SK-N-SH (cell line): ENCODE results near the gene PPFIBP2. TPM values are rescaled to one million over a fixed set of nuclear protein-coding genes. Genes with fewer than 3 reads are reported as not detected.

ENCODE experiments used
- CTCF ChIA-PET: fragments of 300-600, 350-600 bp; formaldehyde crosslinking; extraction: SDS; loops from one replicate; lab custom pipeline; 2021; lab: Yijun Ruan, JAX
- POLR2A ChIA-PET: fragments of 350-600 bp; sonication (Branson Sonifier 250); formaldehyde crosslinking; extraction: SDS; loops from one replicate; lab custom pipeline; 2020; ENCODE audit warnings: antibody characterized with exemption, inconsistent platforms; lab: Yijun Ruan, JAX
- DNase-seq: peaks from one replicate; pipeline ENCODE4 v3.0.0; 2012
- H2AFZ ChIP-seq: fragments of 200-600 bp; sonication (generic); 2 replicates; pipeline ENCODE4 v1.8.1; 2016; ENCODE audit warnings: antibody characterized with exemption, mild to moderate bottlenecking, low read depth
- H3F3A ChIP-seq: fragments of 200-600 bp; sonication (generic); replicated peaks from 2 replicates; pipeline ENCODE3; 2016; ENCODE audit warnings: antibody characterized with exemption, mild to moderate bottlenecking; ENCODE audit not compliant: insufficient read depth
- H3K27ac ChIP-seq, 2 experiments: fragments of 200-500 bp in 1 of 2; fragments of 200-600 bp in 1 of 2; sonication (Bioruptor generic) in 1 of 2; sonication (generic), shearing (Covaris generic) in 1 of 2; 2 replicates each; pipeline versions ENCODE4 v1.5.1 to v1.6.1; 2014 to 2016; ENCODE audit warnings: low read depth in 2 of 2, inconsistent platforms in 1 of 2, low read length in 1 of 2, mild to moderate bottlenecking in 1 of 2, mixed read lengths in 1 of 2
- H3K27me3 ChIP-seq: fragments of 200-600 bp; sonication (generic), shearing (Covaris generic); 2 replicates; pipeline ENCODE4 v1.6.1; 2016; ENCODE audit warnings: mixed run types; ENCODE audit not compliant: insufficient read depth
- H3K36me3 ChIP-seq, 2 experiments: fragments of 200-500 bp in 1 of 2; fragments of 200-600 bp in 1 of 2; sonication (Bioruptor generic) in 1 of 2; sonication (generic) in 1 of 2; replicated peaks in 1 of 2; 2 replicates each; pipeline versions ENCODE3 to v1.5.1; 2014 to 2016; ENCODE audit warnings: low read length in 1 of 2, mild to moderate bottlenecking in 1 of 2; ENCODE audit not compliant: insufficient read depth in 2 of 2, control insufficient read depth in 1 of 2
- H3K4me1 ChIP-seq, 2 experiments: fragments of 200-500 bp in 1 of 2; fragments of 200-600 bp in 1 of 2; sonication (Bioruptor generic) in 1 of 2; sonication (generic), shearing (Covaris generic) in 1 of 2; 2 replicates each; pipeline versions ENCODE4 v1.5.1 to v1.6.1; 2014 to 2016; ENCODE audit warnings: low read depth in 1 of 2, low read length in 1 of 2, mixed run types in 1 of 2; ENCODE audit not compliant: insufficient read depth in 2 of 2, control insufficient read depth in 1 of 2
- H3K4me2 ChIP-seq: fragments of 200-600 bp; sonication (generic), shearing (Covaris generic); 2 replicates; pipeline ENCODE4 v1.6.1; 2017; ENCODE audit warnings: mixed run types
- H3K4me3 ChIP-seq, 2 experiments: fragments of 200-500 bp in 1 of 2; fragments of 200-600 bp in 1 of 2; sonication (Bioruptor generic) in 1 of 2; sonication (generic), shearing (Covaris generic) in 1 of 2; 2 replicates each; pipeline versions ENCODE4 v1.5.1 to v1.8.1; 2014 to 2016; ENCODE audit warnings: low read depth in 2 of 2, inconsistent platforms in 1 of 2, low read length in 1 of 2, mild to moderate bottlenecking in 1 of 2, mixed read lengths in 1 of 2, moderate library complexity in 1 of 2
- H3K79me2 ChIP-seq: fragments of 200-600 bp; sonication (generic); 2 replicates; pipeline ENCODE4 v1.8.1; 2017; ENCODE audit warnings: mild to moderate bottlenecking; ENCODE audit not compliant: insufficient read depth
- H3K9ac ChIP-seq: fragments of 200-600 bp; sonication (generic); 2 replicates; pipeline ENCODE4 v1.6.1; 2017; ENCODE audit warnings: mixed run types
- H3K9me2 ChIP-seq: fragments of 200-600 bp; sonication (generic); 2 replicates; pipeline ENCODE4 v1.6.1; 2017; ENCODE audit warnings: mixed run types
- H3K9me3 ChIP-seq: fragments of 200-600 bp; sonication (generic); 2 replicates; pipeline ENCODE4 v1.6.1; 2017; ENCODE audit warnings: mixed run types, mild to moderate bottlenecking, moderate library complexity
- H4K20me1 ChIP-seq: fragments of 200-600 bp; sonication (generic); 2 replicates; pipeline ENCODE4 v1.6.1; 2017; ENCODE audit warnings: mild to moderate bottlenecking, mixed run types; ENCODE audit not compliant: insufficient read depth
- CHD2 ChIP-seq: fragments of 150-350 bp; IDR thresholded peaks from 2 replicates; pipeline ENCODE4 v1.6.1; 2018; ENCODE audit warnings: low read length; ENCODE audit not compliant: partially characterized antibody
- ELF1 ChIP-seq: IDR thresholded peaks from 2 replicates; pipeline ENCODE4 v1.4.0; 2012
- FOXM1 ChIP-seq: IDR thresholded peaks from 2 replicates; pipeline ENCODE4 v1.4.0; 2012; ENCODE audit warnings: low read depth, mild to moderate bottlenecking
- GABPA ChIP-seq: IDR thresholded peaks from 2 replicates; pipeline ENCODE4 v1.4.0; 2012; ENCODE audit warnings: low read depth, mild to moderate bottlenecking
- JUND ChIP-seq: IDR thresholded peaks from 2 replicates; pipeline ENCODE4 v1.4.0; 2012
- MEF2A ChIP-seq: IDR thresholded peaks from 2 replicates; pipeline ENCODE4 v1.4.0; 2012; ENCODE audit warnings: low read depth, borderline replicate concordance
- RFX5 ChIP-seq: IDR thresholded peaks from 2 replicates; pipeline ENCODE4 v1.6.1; 2012; ENCODE audit warnings: mild to moderate bottlenecking, improper control_type of control experiment, low read length
- SIN3A ChIP-seq: IDR thresholded peaks from 2 replicates; pipeline ENCODE4 v1.6.1; 2012; ENCODE audit warnings: low read depth, mild to moderate bottlenecking, low read length, moderate library complexity, borderline replicate concordance
- SMC3 ChIP-seq: IDR thresholded peaks from 2 replicates; pipeline ENCODE4 v1.6.1; 2012; ENCODE audit warnings: low read depth, low read length, improper control_type of control experiment
- TCF12 ChIP-seq: IDR thresholded peaks from 2 replicates; pipeline ENCODE4 v1.4.0; 2012
- TEAD4 ChIP-seq: IDR thresholded peaks from 2 replicates; pipeline ENCODE4 v1.4.0; 2012; ENCODE audit warnings: mild to moderate bottlenecking, borderline replicate concordance; ENCODE audit not compliant: insufficient read depth
- USF1 ChIP-seq: IDR thresholded peaks from 2 replicates; pipeline ENCODE4 v1.4.0; 2012; ENCODE audit warnings: low read depth, borderline replicate concordance
- USF2 ChIP-seq: fragments of 150-350 bp; IDR thresholded peaks from 2 replicates; pipeline ENCODE4 v1.6.1; 2017; ENCODE audit warnings: antibody characterized with exemption, low read length, low read depth, borderline replicate concordance
- WGBS: methylation state at CpG from one replicate; pipeline ENCODE4 v1.1.6; 2017; ENCODE audit warnings: low lambda C conversion rate; 5-methylcytosine and 5-hydroxymethylcytosine counted together
- polyA plus RNA-seq, 3 experiments: library from polyadenylated mRNA; depleted of rRNA; stranded (reverse); fragments of >200 nt; gene quantifications; 2 replicates each; pipeline ENCODE4 v1.2.3, GENCODE V29; 2012
- TF ChIP-seq, protein P1 (sequence below): IDR thresholded peaks from 2 replicates; pipeline ENCODE4 v1.6.1; 2012; ENCODE audit warnings: mild to moderate bottlenecking, low read depth, low read length, moderate library complexity

The PPFIBP2 gene
- polyA plus RNA-seq, 1 of the 3 experiments (the other 2 are of a cell fraction): 0.67 TPM

DNA sequence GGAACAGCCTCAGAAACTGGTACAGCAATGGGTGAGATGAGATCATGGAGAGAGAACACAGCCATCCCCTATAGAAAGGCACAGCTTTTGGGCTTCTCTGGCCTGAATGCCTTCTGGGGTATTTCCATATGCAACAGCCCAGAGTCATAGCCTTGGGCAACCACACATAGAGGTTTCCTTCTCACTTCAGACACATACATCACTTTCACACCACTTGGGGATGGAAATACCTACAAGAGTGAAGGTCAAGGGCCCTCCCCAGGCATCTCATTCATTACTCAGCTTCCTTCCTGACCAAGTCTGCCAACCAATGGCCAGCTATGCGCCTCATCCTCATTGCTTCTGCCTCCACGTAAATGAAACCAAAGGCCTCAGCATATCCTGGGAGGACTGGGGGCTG is 46.1 kb upstream of the PPFIBP2 start:
- ChIA-PET POLR2A (no interaction called here), CTCF (interaction anchor here (1.5 to 2.8 kb wide), 2 partner anchors 25 to 103 kb away, joined by 4 to 11 read pairs; no protein-coding TSS in a partner anchor)
- H3K27ac ChIP-seq: no peak overlapping the region
- H3K4me1 ChIP-seq: peaks cover 0 to 5% of the 10 kb centered on the region in 2 experiments; a peak in 1 of 4 replicates
- no peaks in the 10 kb centered on the region for H3K9me2 ChIP-seq
- H3K36me3 ChIP-seq: no peaks in the 10 kb centered on the region
- no peak for TF ChIP-seq TCF12
- TF ChIP-seq USF2: no peak
- TF ChIP-seq FOXM1: no peak
- TF ChIP-seq SIN3A: no peak
- TF ChIP-seq MEF2A: no peak
- no peak for TF ChIP-seq SMC3
- no peak for TF ChIP-seq JUND
- no peak for TF ChIP-seq RFX5
- TF ChIP-seq USF1: no peak
- no peak for TF ChIP-seq ELF1
- no peak for TF ChIP-seq CHD2
- no peak for TF ChIP-seq GABPA
- TF ChIP-seq, protein P1, sequence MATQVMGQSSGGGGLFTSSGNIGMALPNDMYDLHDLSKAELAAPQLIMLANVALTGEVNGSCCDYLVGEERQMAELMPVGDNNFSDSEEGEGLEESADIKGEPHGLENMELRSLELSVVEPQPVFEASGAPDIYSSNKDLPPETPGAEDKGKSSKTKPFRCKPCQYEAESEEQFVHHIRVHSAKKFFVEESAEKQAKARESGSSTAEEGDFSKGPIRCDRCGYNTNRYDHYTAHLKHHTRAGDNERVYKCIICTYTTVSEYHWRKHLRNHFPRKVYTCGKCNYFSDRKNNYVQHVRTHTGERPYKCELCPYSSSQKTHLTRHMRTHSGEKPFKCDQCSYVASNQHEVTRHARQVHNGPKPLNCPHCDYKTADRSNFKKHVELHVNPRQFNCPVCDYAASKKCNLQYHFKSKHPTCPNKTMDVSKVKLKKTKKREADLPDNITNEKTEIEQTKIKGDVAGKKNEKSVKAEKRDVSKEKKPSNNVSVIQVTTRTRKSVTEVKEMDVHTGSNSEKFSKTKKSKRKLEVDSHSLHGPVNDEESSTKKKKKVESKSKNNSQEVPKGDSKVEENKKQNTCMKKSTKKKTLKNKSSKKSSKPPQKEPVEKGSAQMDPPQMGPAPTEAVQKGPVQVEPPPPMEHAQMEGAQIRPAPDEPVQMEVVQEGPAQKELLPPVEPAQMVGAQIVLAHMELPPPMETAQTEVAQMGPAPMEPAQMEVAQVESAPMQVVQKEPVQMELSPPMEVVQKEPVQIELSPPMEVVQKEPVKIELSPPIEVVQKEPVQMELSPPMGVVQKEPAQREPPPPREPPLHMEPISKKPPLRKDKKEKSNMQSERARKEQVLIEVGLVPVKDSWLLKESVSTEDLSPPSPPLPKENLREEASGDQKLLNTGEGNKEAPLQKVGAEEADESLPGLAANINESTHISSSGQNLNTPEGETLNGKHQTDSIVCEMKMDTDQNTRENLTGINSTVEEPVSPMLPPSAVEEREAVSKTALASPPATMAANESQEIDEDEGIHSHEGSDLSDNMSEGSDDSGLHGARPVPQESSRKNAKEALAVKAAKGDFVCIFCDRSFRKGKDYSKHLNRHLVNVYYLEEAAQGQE: no peak
- H3K9me3 ChIP-seq: no peaks in the 10 kb centered on the region
- no peak overlapping the region for H2AFZ ChIP-seq
- 46% methylated on average over 2 of the region's 2 CpGs for WGBS
- no peak overlapping the region for H3K4me3 ChIP-seq
- no peaks in the 10 kb centered on the region for H3K79me2 ChIP-seq
- H3K4me2 ChIP-seq: no peak overlapping the region
- no peak for DNase-seq
- no peak overlapping the region for H3K9ac ChIP-seq
- H3F3A ChIP-seq: no peaks in the 10 kb centered on the region
- H4K20me1 ChIP-seq: no peaks in the 10 kb centered on the region
- H3K27me3 ChIP-seq: no peaks in the 10 kb centered on the region

GRCh38 chr11:7469351-7469865 is 44.4 kb upstream of the PPFIBP2 start:
- H3K36me3 ChIP-seq: no peaks in the 10 kb centered on the region
- H3K9ac ChIP-seq: no peak overlapping the region
- ChIA-PET POLR2A (interaction anchor here (0.6 kb wide), 1 partner anchor 1125 kb away, joined by 5 read pairs; no protein-coding TSS in a partner anchor), CTCF (interaction anchor here (1.5 to 2.8 kb wide), 2 partner anchors 12 to 27 kb away, joined by 3 to 11 read pairs; no protein-coding TSS in a partner anchor)
- H3K9me2 ChIP-seq: no peaks in the 10 kb centered on the region
- no peaks in the 10 kb centered on the region for H3K4me1 ChIP-seq
- H2AFZ ChIP-seq: no peak overlapping the region
- 47% methylated on average over 5 of the region's 5 CpGs for WGBS
- no peak for DNase-seq
- H3K4me3 ChIP-seq: no peak overlapping the region
- H3K27ac ChIP-seq: no peak overlapping the region
- no peaks in the 10 kb centered on the region for H4K20me1 ChIP-seq
- no peaks in the 10 kb centered on the region for H3K79me2 ChIP-seq
- no peaks in the 10 kb centered on the region for H3K27me3 ChIP-seq
- no peak overlapping the region for H3K4me2 ChIP-seq
- no peaks in the 10 kb centered on the region for H3K9me3 ChIP-seq
- TF ChIP-seq TEAD4 (no peak), SIN3A (no peak)
- no peaks in the 10 kb centered on the region for H3F3A ChIP-seq
